GM23338 (cell line): ENCODE results near the gene HK1. TPM values are rescaled to one million over a fixed set of nuclear protein-coding genes. Genes with fewer than 3 reads are reported as not detected.

Experiments used
- ATAC-seq: fragments of 200-7000 bp; cut with Tn5 transposase; 3 replicates; pipeline ENCODE4 v1.9.1; 2020
- DNase-seq: peaks from one replicate; pipeline ENCODE4 v3.0.0-alpha.2; 2015; ENCODE audit warnings: low spot score
- H2AFZ ChIP-seq: fragments of 200-600 bp; sonication (generic); 2 replicates; pipeline ENCODE4 v1.8.0; 2016; ENCODE audit warnings: antibody characterized with exemption, mild to moderate bottlenecking, moderate library complexity
- H3F3A ChIP-seq: fragments of 200-600 bp; sonication (generic); replicated peaks from 2 replicates; pipeline ENCODE4 v1.8.0; 2017; ENCODE audit warnings: antibody characterized with exemption, mixed run types, low read depth
- H3K27ac ChIP-seq: fragments of 200-600 bp; sonication (generic); 2 replicates; pipeline ENCODE4 v1.6.1; 2016; ENCODE audit warnings: low read depth
- H3K27me3 ChIP-seq: fragments of 200-600 bp; sonication (generic); 2 replicates; pipeline ENCODE4 v1.8.0; 2016; ENCODE audit warnings: mild to moderate bottlenecking, mixed run types, moderate library complexity; ENCODE audit not compliant: insufficient read depth
- H3K36me3 ChIP-seq: fragments of 200-600 bp; sonication (generic); 2 replicates; pipeline ENCODE4 v1.8.0; 2016; ENCODE audit warnings: mild to moderate bottlenecking; ENCODE audit not compliant: insufficient read depth
- H3K4me1 ChIP-seq: fragments of 200-600 bp; sonication (generic); 2 replicates; pipeline ENCODE4 v1.8.0; 2016; ENCODE audit warnings: mild to moderate bottlenecking, moderate library complexity; ENCODE audit not compliant: insufficient read depth
- H3K4me2 ChIP-seq: fragments of 200-600 bp; sonication (generic); 2 replicates; pipeline ENCODE4 v1.7.1; 2017; ENCODE audit warnings: mixed run types
- H3K4me3 ChIP-seq: fragments of 200-600 bp; sonication (generic); 2 replicates; pipeline ENCODE4 v1.6.1; 2016; ENCODE audit warnings: mixed run types
- H3K79me2 ChIP-seq: fragments of 200-600 bp; sonication (generic); replicated peaks from 2 replicates; pipeline ENCODE4 v1.8.0; 2017; ENCODE audit warnings: mild to moderate bottlenecking; ENCODE audit not compliant: insufficient read depth
- H3K9me2 ChIP-seq: fragments of 200-600 bp; sonication (generic); 2 replicates; pipeline ENCODE4 v1.8.0; 2017; ENCODE audit not compliant: insufficient read depth
- H4K20me1 ChIP-seq: fragments of 200-600 bp; sonication (generic); replicated peaks from 2 replicates; pipeline ENCODE4 v1.8.0; 2017; ENCODE audit warnings: mild to moderate bottlenecking; ENCODE audit not compliant: insufficient read depth
- H3K27ac Mint-ChIP-seq: 2 replicates; pipeline ENCODE4 v1.8.0; 2020; ENCODE audit warnings: inconsistent platforms, mild to moderate bottlenecking, moderate library complexity, mixed read lengths
- H3K27me3 Mint-ChIP-seq: 3 replicates; pipeline ENCODE4 v1.8.0; 2022; ENCODE audit warnings: low read depth, mild to moderate bottlenecking, moderate library complexity, mixed read lengths, inconsistent platforms; ENCODE audit not compliant: insufficient read depth, poor library complexity
- H3K36me3 Mint-ChIP-seq: 3 replicates; pipeline ENCODE4 v1.8.0; 2021; ENCODE audit warnings: low read depth, mild to moderate bottlenecking, inconsistent platforms, moderate library complexity, mixed read lengths
- H3K4me1 Mint-ChIP-seq: 3 replicates; pipeline ENCODE4 v1.8.0; 2020; ENCODE audit warnings: mild to moderate bottlenecking, inconsistent platforms, mixed read lengths
- H3K4me3 Mint-ChIP-seq: 3 replicates; pipeline ENCODE4 v1.8.0; 2021; ENCODE audit warnings: moderate library complexity, mild to moderate bottlenecking, inconsistent platforms, mixed read lengths
- H3K9me3 Mint-ChIP-seq: 3 replicates; pipeline ENCODE4 v1.8.0; 2020; ENCODE audit warnings: moderate library complexity, mild to moderate bottlenecking, inconsistent platforms, mixed read lengths
- CREB1 ChIP-seq: fragments of 250-450 bp; sonication (Bioruptor Pico); IDR thresholded peaks from 2 replicates; pipeline ENCODE4 v1.5.0; 2020; ENCODE audit warnings: low read depth, mild to moderate bottlenecking, moderate library complexity
- EZH2 ChIP-seq: fragments of 200-600 bp; sonication (generic); IDR thresholded peaks from one replicate; pipeline ENCODE4 v1.8.0; 2017; ENCODE audit warnings: antibody characterized with exemption, mild to moderate bottlenecking, low read depth; ENCODE audit not compliant: unreplicated experiment
- EZH2phosphoT487 ChIP-seq: fragments of 200-600 bp; sonication (generic); IDR thresholded peaks from one replicate; pipeline ENCODE4 v1.8.1; 2018; ENCODE audit warnings: antibody characterized with exemption; ENCODE audit not compliant: unreplicated experiment
- JUNB ChIP-seq: IDR thresholded peaks from one replicate; pipeline ENCODE4 v1.6.1; 2016; ENCODE audit warnings: antibody characterized with exemption; ENCODE audit not compliant: unreplicated experiment
- NANOG ChIP-seq: IDR thresholded peaks from 2 replicates; pipeline ENCODE4 v1.6.1; 2016; ENCODE audit warnings: antibody characterized with exemption, borderline replicate concordance
- POLR2AphosphoS5 ChIP-seq: IDR thresholded peaks from 2 replicates; pipeline ENCODE4 v1.6.1; 2016; ENCODE audit warnings: antibody characterized with exemption, low read depth
- STAT1 ChIP-seq: IDR thresholded peaks from one replicate; pipeline ENCODE4 v1.6.1; 2016; ENCODE audit warnings: antibody characterized with exemption; ENCODE audit not compliant: unreplicated experiment
- ZNF114 ChIP-seq: fragments of 250-450 bp; sonication (Bioruptor Pico); IDR thresholded peaks from 2 replicates; pipeline ENCODE4 v1.5.0; 2020; ENCODE audit warnings: mild to moderate bottlenecking, moderate library complexity
- ZNF462 ChIP-seq: fragments of 250-450 bp; sonication (Bioruptor Pico); IDR thresholded peaks from 2 replicates; pipeline ENCODE4 v1.5.0; 2020; ENCODE audit warnings: mild to moderate bottlenecking, moderate library complexity
- long read RNA-seq: library from polyadenylated mRNA; unstranded; transcript quantifications from one replicate; pipeline ENCODE4 v2.0.0, GENCODE V29; 2020; ENCODE audit not compliant: unreplicated experiment
- polyA plus RNA-seq: library from polyadenylated mRNA; unstranded; fragments of >200 nt; fragmentation: Nextera tagmentation; extraction: Ambion mirVana; gene quantifications from 2 replicates; pipeline ENCODE4 v1.2.1, GENCODE V29; 2016
- total RNA-seq: library from RNA; depleted of rRNA; stranded (reverse); fragments of >200 nt; shearing (Covaris generic); gene quantifications from 2 replicates; pipeline ENCODE4 v1.2.3, GENCODE V29; 2014; rRNA removed

Gene HK1
- total RNA-seq: 197 and 229 TPM in 2 replicates
- 70.0 and 76.6 TPM in 2 replicates for polyA plus RNA-seq
- long read RNA-seq, transcript HK1-202 (18 exons, 3,605 nt): major isoform, 66 of 89 reads
- long read RNA-seq, partial matches to known transcripts: 17 of 89 reads
- long read RNA-seq, other reads (novel, unspliced or antisense): 6 of 89 reads

GRCh38 chr10:69278446-69278963 lies at the start of gene HK1:
Gene HK1, plus strand, starts transcription at chr10:69278496.
- TF ChIP-seq NANOG: no peak
- Histone ChIP-seq H3K4me1 (peaks cover 10% of the 10 kb centered on the region), H2AFZ (peak within 1 kb of the TSS; percentile 61), H3K4me3 (no peak within 1 kb of the TSS), H3F3A (no peaks in the 10 kb centered on the region), H3K4me2 (no peak within 1 kb of the TSS), H3K79me2 (no peaks in the 10 kb centered on the region), H3K27me3 (no peaks in the 10 kb centered on the region), H3K27ac (no peak within 1 kb of the TSS), H3K36me3 (no peaks in the 10 kb centered on the region), H4K20me1 (no peaks in the 10 kb centered on the region), H3K9me2 (peaks cover 15% of the 10 kb centered on the region)
- Mint-ChIP-seq H3K27ac (no peak within 1 kb of the TSS), H3K27me3 (peaks cover 7% of the 10 kb centered on the region), H3K4me3 (no peak within 1 kb of the TSS), H3K36me3 (no peaks in the 10 kb centered on the region), H3K4me1 (peaks cover 9% of the 10 kb centered on the region), H3K9me3 (no peaks in the 10 kb centered on the region)
- ATAC-seq (peak; percentile 57), DNase-seq (peak; percentile 15)

DNA sequence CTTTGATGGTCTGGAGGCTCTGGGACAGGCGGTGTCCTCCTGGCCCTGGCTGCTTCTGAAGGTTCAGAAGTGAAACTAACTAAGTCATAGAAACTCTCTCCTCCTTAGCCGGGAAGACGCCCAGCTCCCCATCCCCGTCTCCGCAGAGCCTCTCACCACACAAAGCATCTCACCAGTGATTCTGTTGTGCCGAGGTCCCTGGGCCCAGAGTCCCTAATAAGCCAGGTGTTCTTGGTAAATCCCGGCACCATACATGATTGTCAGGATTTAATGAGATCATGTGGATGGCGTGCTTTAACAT lies 48.7 kb upstream of the HK1 start:
- Histone ChIP-seq H3K79me2 (no peaks in the 10 kb centered on the region), H3K36me3 (no peaks in the 10 kb centered on the region; the same call in 1 of the 2 replicates), H3K4me2 (no peak overlapping the region), H4K20me1 (no peaks in the 10 kb centered on the region), H3K4me1 (peaks cover 10% of the 10 kb centered on the region), H3K27ac (no peak overlapping the region), H2AFZ (0 out of 2 replicates have a peak overlapping the region, but pooled peaks have one; percentile 47), H3K9me2 (no peaks in the 10 kb centered on the region), H3K4me3 (no peak overlapping the region), H3F3A (no peaks in the 10 kb centered on the region), H3K27me3 (no peaks in the 10 kb centered on the region)
- no peak for DNase-seq
- no peak overlapping the region; the same call in 1 of the 2 replicates for H3K27ac Mint-ChIP-seq
- H3K9me3 Mint-ChIP-seq: no peaks in the 10 kb centered on the region
- no peak overlapping the region for H3K4me3 Mint-ChIP-seq
- peaks cover 6% of the 10 kb centered on the region for H3K27me3 Mint-ChIP-seq
- TF ChIP-seq STAT1 (no peak), EZH2phosphoT487 (no peak), ZNF114 (no peak), POLR2AphosphoS5 (no peak), CREB1 (CRISPR knock-in tag) (no peak), NANOG (no peak), JUNB (no peak), EZH2 (no peak), ZNF462 (CRISPR knock-in tag) (no peak)
- peaks cover 18% of the 10 kb centered on the region for H3K4me1 Mint-ChIP-seq
- ATAC-seq: no peak
- H3K36me3 Mint-ChIP-seq: no peaks in the 10 kb centered on the region
